ENCODE data around the gene WDR90. TPM values are rescaled to one million over a fixed set of nuclear protein-coding genes. Genes with fewer than 3 reads are reported as not detected.

Gene WDR90
- total RNA-seq, 2 donors from 2014 or later = 22.7 to 39.4 TPM

DNA sequence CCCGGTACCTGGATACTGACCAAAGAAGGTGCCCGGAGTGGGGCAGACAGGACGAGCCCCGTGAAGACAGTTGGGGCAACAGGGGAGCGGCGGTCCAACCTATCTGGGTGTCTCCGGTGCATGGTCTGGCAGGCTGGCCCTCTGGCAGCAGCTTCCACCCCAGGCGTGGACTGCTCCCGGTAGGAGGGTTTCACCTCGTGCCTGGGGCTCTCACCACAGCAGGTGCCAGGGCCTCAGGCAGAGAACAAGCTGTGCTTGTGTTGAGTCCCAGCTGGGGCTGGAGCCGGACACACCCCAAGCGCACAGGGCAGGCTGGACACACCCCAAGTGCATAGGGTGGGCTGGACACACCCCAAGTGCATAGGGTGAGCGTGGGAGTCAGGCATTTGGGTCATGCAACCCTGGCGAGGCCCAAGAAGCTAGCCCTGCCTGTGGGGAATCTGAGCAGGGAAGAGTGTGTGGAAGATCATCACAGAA lies 57.9 kb downstream of the WDR90 start:
- peaks cover 23% of the 10 kb centered on the region for H3K27me3 ChIP-seq (replicated peaks; ENCODE audit: insufficient read depth)

DNA sequence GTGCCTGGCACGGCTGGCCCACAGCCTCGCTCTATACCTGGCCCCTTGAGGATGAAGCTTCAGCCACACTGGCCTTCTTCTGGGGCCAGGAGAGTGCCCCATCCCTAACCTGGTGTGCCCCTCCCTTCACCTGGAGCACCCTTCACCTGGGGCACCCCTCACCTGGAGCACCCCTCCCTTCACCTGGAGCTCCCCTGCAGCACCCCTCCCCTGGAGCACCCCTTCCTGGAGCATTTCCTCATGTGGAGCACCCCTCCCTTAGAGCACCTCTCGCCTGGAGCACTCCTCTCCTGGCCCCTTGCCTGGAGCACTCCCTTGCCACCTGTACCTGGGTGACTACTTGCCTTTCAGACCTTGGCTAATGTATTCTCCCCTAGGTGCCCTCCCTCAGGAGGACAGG lies 58.9 kb downstream of the WDR90 start:
- H3K36me3 ChIP-seq = no peaks in the 10 kb centered on the region
- H3K4me3 ChIP-seq = no peak overlapping the region
- ATAC-seq (ENCODE audit: insufficient number of reproducible peaks, low FRiP score, low read depth) (no peak), DNase-seq (ENCODE audit: low spot score) (no peak)
- H3K4me1 ChIP-seq (ENCODE audit: control insufficient read depth in 1 of 2, low read depth in 2 of 2) = peaks cover 4 to 10% of the 10 kb centered on the region in 2 donors
- peaks cover 23% of the 10 kb centered on the region for H3K27me3 ChIP-seq (replicated peaks; ENCODE audit: insufficient read depth)
- no peak for TF ChIP-seq CTCF (IDR thresholded peaks at IDR 0.05)
- no peak overlapping the region for H3K27ac ChIP-seq
- no peaks in the 10 kb centered on the region for H3K9me3 ChIP-seq

More for the DNA sequence above, 57.9 kb downstream of the WDR90 start:
- Histone ChIP-seq H3K4me3 (no peak overlapping the region), H3K9me3 (no peaks in the 10 kb centered on the region), H3K27ac (no peak overlapping the region), H3K36me3 (no peaks in the 10 kb centered on the region), H3K4me1 (ENCODE audit: control insufficient read depth in 1 of 2, low read depth in 2 of 2) (peaks cover 4 to 10% of the 10 kb centered on the region in 2 donors)
- no peak for DNase-seq (ENCODE audit: low spot score)
- no peak for ATAC-seq (ENCODE audit: insufficient number of reproducible peaks, low FRiP score, low read depth)
- TF ChIP-seq CTCF (IDR thresholded peaks at IDR 0.05) = no peak

- H3K27me3 ChIP-seq (replicated peaks; ENCODE audit: insufficient read depth) = peaks cover 17% of the 10 kb centered on the region
- DNase-seq (ENCODE audit: low spot score) (no peak), ATAC-seq (ENCODE audit: insufficient number of reproducible peaks, low FRiP score, low read depth) (no peak)
- H3K4me3 ChIP-seq = no peak overlapping the region
- H3K36me3 ChIP-seq = no peaks in the 10 kb centered on the region
- H3K27ac ChIP-seq = no peak overlapping the region
- no peaks in the 10 kb centered on the region for H3K9me3 ChIP-seq
- H3K4me1 ChIP-seq (ENCODE audit: control insufficient read depth in 1 of 2, low read depth in 2 of 2) = peaks cover 4 to 10% of the 10 kb centered on the region in 2 donors
- no peak for TF ChIP-seq CTCF (IDR thresholded peaks at IDR 0.05)
Observed at GRCh38 chr16:708959-709358, 59.8 kb downstream of the WDR90 start.

- no peaks in the 10 kb centered on the region for H3K36me3 ChIP-seq
- peaks cover 11% of the 10 kb centered on the region for H3K27me3 ChIP-seq (replicated peaks; ENCODE audit: insufficient read depth)
- ATAC-seq (ENCODE audit: insufficient number of reproducible peaks, low FRiP score, low read depth) = no peak
- no peak for DNase-seq (ENCODE audit: low spot score)
- TF ChIP-seq CTCF (IDR thresholded peaks at IDR 0.05) = no peak
- no peaks in the 10 kb centered on the region for H3K9me3 ChIP-seq
- H3K27ac ChIP-seq = no peak overlapping the region
- no peak overlapping the region for H3K4me3 ChIP-seq
- H3K4me1 ChIP-seq (ENCODE audit: control insufficient read depth in 1 of 2, low read depth in 2 of 2) = peaks cover 8 to 15% of the 10 kb centered on the region in 2 donors
Observed at GRCh38 chr16:709566-710499, 60.7 kb downstream of the WDR90 start.

- Histone ChIP-seq H3K4me1 (ENCODE audit: control insufficient read depth in 1 of 2, low read depth in 2 of 2) (peaks cover 8 to 19% of the 10 kb centered on the region in 2 donors), H3K9me3 (no peaks in the 10 kb centered on the region), H3K27me3 (replicated peaks; ENCODE audit: insufficient read depth) (peaks cover 11% of the 10 kb centered on the region), H3K36me3 (no peaks in the 10 kb centered on the region), H3K4me3 (no peak overlapping the region), H3K27ac (no peak overlapping the region)
- DNase-seq (ENCODE audit: low spot score) (no peak), ATAC-seq (ENCODE audit: insufficient number of reproducible peaks, low FRiP score, low read depth) (no peak)
- no peak for TF ChIP-seq CTCF (IDR thresholded peaks at IDR 0.05)
Observed at GRCh38 chr16:710500-711075, 61.4 kb downstream of the WDR90 start.
